Fibroblast of mammary gland (primary cell): ENCODE data around the gene PTP4A1.
A peak's percentile ranks its signal among the peaks of the same experiment; 100 is the strongest.

Experiments
- DNase-seq: peaks from one replicate; pipeline ENCODE4 v3.0.0-alpha.2; 2010; ENCODE audit warnings: low read depth
- H3K4me3 ChIP-seq: 2 replicates; pipeline ENCODE4 v1.5.1; 2011; ENCODE audit warnings: low read depth, mild to moderate bottlenecking, low read length, moderate library complexity; ENCODE audit not compliant: control insufficient read depth
- TF ChIP-seq, protein P1 (sequence below): conservative IDR thresholded peaks from 2 replicates; pipeline ENCODE4 v1.5.1; 2011; ENCODE audit warnings: low read depth, low read length, inconsistent platforms; ENCODE audit not compliant: control insufficient read depth, insufficient read depth

PTP4A1 gene

DNA sequence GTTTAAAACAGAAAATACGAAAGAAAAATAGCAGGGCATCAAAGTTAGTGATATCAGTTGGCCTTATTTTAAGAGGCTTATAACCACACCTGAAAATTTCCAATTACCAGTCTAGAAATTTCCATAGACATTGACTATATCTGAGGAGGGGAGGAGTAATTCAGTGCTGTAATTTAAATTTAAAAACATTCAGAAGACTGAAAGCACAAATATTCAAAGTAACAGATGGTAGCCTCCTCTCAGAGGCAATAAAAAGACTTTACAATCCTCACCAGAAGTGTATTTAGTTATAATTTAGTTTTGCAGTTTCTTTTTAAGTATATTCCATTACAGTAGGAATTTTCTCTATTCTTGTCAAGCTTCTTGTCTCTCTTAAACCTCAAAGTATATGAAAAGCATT, 18.4 kb upstream of the PTP4A1 start:
- no peak overlapping the region for H3K4me3 ChIP-seq
- no peak for DNase-seq
- TF ChIP-seq, protein P1, sequence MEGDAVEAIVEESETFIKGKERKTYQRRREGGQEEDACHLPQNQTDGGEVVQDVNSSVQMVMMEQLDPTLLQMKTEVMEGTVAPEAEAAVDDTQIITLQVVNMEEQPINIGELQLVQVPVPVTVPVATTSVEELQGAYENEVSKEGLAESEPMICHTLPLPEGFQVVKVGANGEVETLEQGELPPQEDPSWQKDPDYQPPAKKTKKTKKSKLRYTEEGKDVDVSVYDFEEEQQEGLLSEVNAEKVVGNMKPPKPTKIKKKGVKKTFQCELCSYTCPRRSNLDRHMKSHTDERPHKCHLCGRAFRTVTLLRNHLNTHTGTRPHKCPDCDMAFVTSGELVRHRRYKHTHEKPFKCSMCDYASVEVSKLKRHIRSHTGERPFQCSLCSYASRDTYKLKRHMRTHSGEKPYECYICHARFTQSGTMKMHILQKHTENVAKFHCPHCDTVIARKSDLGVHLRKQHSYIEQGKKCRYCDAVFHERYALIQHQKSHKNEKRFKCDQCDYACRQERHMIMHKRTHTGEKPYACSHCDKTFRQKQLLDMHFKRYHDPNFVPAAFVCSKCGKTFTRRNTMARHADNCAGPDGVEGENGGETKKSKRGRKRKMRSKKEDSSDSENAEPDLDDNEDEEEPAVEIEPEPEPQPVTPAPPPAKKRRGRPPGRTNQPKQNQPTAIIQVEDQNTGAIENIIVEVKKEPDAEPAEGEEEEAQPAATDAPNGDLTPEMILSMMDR = no peak

DNA sequence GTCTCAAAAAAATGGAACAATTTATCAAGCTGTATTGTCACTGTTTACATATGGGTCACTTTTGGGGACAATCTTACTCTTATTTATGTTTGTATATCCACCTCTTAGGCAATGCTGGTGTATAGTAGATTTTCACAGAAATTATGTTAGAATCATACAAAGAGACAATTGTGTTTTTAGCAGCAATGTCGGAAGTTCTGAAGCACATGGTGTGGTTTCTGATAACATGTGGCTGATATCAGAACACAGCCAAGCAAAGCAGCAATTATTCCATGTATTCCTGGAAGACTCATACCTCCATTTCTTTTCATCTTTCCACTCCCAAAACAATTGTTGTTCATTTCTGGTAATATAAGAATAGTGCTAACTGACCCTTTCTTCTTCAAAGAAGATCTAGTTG, 17.5 kb upstream of the PTP4A1 start:
- TF ChIP-seq, protein P1 = no peak
- no peak for DNase-seq
- H3K4me3 ChIP-seq = no peak overlapping the region

DNA sequence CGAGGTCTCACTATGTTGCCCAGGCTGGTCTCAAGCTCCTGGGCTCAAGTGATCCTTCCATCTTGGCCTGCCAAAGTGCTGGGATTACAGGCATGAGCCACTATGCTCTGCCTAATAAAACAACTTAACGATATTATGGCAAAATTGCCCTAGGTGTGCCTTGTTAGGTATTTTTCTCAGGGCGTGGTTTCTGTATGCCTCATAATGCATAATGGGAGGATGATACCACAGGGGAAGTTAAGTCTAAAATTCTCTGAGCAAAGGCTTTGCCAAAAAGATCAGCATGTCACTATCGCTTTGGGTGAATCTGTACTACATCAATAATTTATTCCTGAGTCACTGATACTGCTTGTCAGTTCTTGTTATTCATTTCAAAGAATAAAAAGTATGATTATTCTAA, 15.9 kb upstream of the PTP4A1 start:
- no peak for DNase-seq
- TF ChIP-seq, protein P1 = no peak
- no peak overlapping the region for H3K4me3 ChIP-seq

DNA sequence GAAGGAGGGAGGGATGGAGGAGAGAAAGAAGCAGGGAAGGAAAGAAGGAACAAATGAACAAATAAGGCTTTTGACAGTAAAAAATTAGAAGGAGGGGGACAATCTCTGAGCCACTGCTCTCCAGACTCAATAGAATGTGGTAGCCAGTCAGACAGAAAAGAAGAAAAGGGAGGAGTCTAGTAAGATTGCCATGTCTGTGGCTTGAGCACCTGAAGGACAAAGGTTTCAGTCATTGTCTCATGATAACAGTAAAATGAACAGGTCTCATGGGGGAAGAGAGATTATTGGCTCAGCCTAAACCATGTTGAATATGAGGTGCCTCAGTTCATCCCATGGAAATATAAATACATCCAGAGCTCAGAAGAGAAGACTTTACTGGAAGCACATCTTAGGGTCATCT, 14.0 kb upstream of the PTP4A1 start:
- TF ChIP-seq, protein P1 = no peak
- H3K4me3 ChIP-seq = no peak overlapping the region

DNA sequence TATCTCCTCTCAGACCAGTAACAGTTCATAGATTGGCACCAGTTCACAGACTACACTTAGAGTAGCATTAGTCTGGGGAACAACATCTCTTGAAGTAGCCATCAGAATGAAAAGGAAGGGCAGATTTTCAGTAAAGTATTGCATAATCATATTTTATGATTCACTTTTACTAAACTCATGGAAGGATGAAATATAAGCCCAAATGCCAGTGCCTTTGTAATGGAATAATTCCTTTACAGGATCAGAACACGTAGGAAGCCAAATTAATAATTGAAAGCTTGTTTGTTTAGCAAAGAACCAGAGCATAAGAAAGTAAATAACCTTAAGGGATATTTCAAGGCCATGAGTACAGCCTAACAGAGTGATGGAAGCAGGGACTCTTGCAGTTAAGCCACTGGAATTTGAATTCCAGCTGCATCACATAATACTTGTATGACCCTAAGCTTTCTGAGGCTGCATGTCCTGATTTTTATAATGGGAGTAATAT, 11.4 kb upstream of the PTP4A1 start:
- TF ChIP-seq, protein P1 = no peak
- DNase-seq = peak; percentile 60
- no peak overlapping the region for H3K4me3 ChIP-seq

More for the DNA sequence above, 14.0 kb upstream of the PTP4A1 start:
- no peak for DNase-seq

DNA sequence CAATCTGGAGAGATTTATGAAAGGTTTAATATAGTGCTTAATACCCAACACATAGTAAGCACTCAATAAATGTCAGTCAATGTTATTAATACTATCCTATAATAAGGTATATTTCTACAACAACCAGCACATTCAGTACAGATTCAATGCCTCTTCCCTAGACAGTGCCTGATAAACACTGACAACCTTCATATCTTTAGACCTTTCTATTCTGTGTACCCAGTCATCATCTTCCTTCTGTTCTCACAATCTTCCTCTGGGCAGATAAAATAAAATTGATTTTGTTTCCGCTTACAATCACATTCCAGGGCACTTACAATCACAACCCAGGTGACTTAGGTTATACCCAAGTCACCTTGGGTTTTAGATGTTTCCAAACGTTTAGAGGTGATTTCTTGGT, 11.0 kb upstream of the PTP4A1 start:
- no peak for DNase-seq
- no peak overlapping the region for H3K4me3 ChIP-seq
- TF ChIP-seq, protein P1 = no peak

DNA sequence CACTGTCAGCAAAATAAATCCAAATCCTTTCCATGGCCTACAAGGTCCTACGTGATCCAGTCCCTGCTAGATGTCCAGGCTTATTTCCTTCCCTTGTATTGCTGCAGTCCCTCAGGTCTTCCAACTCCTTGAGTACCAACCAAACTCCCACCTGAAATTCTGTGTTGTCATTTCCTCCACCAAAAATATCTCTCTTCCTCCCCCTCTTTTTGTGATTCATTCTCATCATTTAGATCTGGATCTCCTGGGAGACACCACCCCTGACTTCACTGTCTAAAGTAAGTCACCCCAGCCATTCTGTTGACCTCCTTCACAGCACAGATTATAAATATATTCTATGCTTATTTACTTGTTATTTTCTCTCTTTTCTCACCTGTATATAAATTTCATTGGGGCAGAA, 9.0 kb upstream of the PTP4A1 start:
- H3K4me3 ChIP-seq = no peak overlapping the region
- TF ChIP-seq, protein P1 = no peak
- DNase-seq = no peak
